Endothelial cell of umbilical vein (primary cell): Measurements from ENCODE around the gene TOP2B.

Source experiments
- CTCF ChIP-seq, 2 donors: IDR thresholded peaks; 1 replicate in 1 of 2; 2 replicates in 1 of 2; pipeline ENCODE4 v1.5.1; 2011; ENCODE audit warnings: low read length in 2 of 2, mild to moderate bottlenecking in 2 of 2, moderate library complexity in 2 of 2, control low read depth in 1 of 2, inconsistent platforms in 1 of 2, low read depth in 1 of 2; ENCODE audit not compliant: insufficient read depth in 1 of 2; ENCODE audit errors: extremely low read depth in 1 of 2
- EZH2 ChIP-seq: IDR thresholded peaks from 2 replicates; pipeline ENCODE4 v1.6.1; 2012; ENCODE audit warnings: borderline replicate concordance, low read depth, mild to moderate bottlenecking, moderate library complexity, low read length, inconsistent platforms; ENCODE audit not compliant: severe bottlenecking
- GATA2 ChIP-seq: IDR thresholded peaks from 2 replicates; pipeline ENCODE4 v1.7.0; 2011; ENCODE audit warnings: low read depth, mild to moderate bottlenecking, moderate library complexity, mixed read lengths, low read length; ENCODE audit not compliant: insufficient read length, insufficient read depth
- MAX ChIP-seq: IDR thresholded peaks from 2 replicates; pipeline ENCODE4 v1.6.1; 2011; ENCODE audit not compliant: insufficient read depth, insufficient read length
- MYC ChIP-seq: IDR thresholded peaks from one replicate; pipeline ENCODE4 v1.6.1; 2011; ENCODE audit warnings: mild to moderate bottlenecking, low read depth, low read length
- POLR2A ChIP-seq: IDR thresholded peaks from 2 replicates; pipeline ENCODE4 v1.6.1; 2012; ENCODE audit warnings: low read depth, mild to moderate bottlenecking, control low read depth, low read length
- POLR2AphosphoS5 ChIP-seq: IDR thresholded peaks from 2 replicates; pipeline ENCODE4 v1.6.1; 2012; ENCODE audit warnings: low read depth, mild to moderate bottlenecking, control low read depth, low read length, moderate library complexity; ENCODE audit not compliant: insufficient read depth

- TF ChIP-seq CTCF (IDR thresholded peaks at IDR 0.05; ENCODE audit: extremely low read depth in 1 of 2, insufficient read depth in 1 of 2, low read depth in 1 of 2, low read length in 2 of 2) (no peak), MYC (no peak), EZH2 (no peak), POLR2AphosphoS5 (no peak), GATA2 (no peak), POLR2A (no peak), MAX (no peak)
Observed at GRCh38 chr3:25665315-25666280, 891 bp upstream of the TOP2B start.
